ENCODE results near the gene PPP1R8. TPM values are rescaled to one million over a fixed set of nuclear protein-coding genes. Genes with fewer than 3 reads are reported as not detected.

PPP1R8 gene
- total and polyA plus RNA-seq, 9 of the 15 experiments (the other 6 are each of a cell fraction or from before 2014, with no cell fraction given) = 16.2 to 107 (median 75.3) TPM

DNA sequence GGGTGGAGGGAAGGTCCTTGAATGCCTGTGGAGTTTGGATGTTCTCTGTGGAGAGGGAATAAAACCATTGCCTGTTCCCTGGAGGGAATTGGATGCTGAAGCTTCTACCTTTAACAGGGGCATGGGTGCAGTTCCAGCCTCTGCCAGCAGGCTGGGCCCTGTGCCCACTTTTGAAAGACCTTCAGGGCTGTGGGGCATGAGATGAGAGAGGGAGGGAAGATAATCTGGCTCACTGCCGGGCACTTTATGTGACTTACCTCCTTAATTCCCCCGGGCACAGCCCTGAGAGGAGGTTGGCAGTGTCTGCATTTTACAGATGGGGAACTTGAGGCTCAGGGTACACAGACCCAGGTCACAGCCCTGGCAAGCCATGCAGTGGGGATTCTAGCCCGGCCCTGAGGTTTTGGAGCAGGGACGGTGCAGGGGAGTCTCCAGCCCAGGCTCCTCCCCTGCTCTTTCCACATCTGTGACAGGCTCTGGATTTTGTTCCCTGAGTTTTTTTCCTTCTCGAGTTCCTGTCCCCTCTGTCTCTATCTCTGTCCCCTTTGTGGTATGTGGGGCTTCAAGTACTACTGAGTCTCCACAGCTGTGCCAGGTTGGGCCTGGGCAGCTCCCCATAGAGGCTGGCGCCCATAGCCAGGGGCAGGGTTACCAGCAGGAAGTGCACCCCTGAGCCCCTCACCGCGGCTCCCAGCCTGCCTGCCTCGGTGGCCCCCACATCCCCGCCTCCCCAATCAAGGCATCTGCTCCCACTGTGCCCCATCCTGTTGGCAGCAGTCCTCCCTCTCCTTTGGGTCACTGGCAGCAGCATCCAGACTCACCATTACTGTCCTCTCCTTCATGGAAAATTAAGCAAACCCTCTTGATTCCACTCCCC, 27.7 kb downstream of the PPP1R8 start (continued):
- TF ChIP-seq, protein P1, sequence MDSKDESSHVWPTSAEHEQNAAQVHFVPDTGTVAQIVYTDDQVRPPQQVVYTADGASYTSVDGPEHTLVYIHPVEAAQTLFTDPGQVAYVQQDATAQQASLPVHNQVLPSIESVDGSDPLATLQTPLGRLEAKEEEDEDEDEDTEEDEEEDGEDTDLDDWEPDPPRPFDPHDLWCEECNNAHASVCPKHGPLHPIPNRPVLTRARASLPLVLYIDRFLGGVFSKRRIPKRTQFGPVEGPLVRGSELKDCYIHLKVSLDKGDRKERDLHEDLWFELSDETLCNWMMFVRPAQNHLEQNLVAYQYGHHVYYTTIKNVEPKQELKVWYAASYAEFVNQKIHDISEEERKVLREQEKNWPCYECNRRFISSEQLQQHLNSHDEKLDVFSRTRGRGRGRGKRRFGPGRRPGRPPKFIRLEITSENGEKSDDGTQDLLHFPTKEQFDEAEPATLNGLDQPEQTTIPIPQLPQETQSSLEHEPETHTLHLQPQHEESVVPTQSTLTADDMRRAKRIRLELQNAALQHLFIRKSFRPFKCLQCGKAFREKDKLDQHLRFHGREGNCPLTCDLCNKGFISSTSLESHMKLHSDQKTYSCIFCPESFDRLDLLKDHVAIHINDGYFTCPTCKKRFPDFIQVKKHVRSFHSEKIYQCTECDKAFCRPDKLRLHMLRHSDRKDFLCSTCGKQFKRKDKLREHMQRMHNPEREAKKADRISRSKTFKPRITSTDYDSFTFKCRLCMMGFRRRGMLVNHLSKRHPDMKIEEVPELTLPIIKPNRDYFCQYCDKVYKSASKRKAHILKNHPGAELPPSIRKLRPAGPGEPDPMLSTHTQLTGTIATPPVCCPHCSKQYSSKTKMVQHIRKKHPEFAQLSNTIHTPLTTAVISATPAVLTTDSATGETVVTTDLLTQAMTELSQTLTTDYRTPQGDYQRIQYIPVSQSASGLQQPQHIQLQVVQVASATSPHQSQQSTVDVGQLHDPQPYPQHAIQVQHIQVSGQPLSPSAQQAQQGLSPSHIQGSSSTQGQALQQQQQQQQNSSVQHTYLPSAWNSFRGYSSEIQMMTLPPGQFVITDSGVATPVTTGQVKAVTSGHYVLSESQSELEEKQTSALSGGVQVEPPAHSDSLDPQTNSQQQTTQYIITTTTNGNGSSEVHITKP (IDR thresholded peaks at IDR 0.05; ENCODE audit: partially characterized antibody) = no peak
- TF ChIP-seq TAF1 (IDR thresholded peaks at IDR 0.05; ENCODE audit: control insufficient read depth, extremely low read depth, insufficient read depth, low read length, severe bottlenecking) (no peak), SETDB1 (IDR thresholded peaks at IDR 0.05; ENCODE audit: low read length) (no peak), FOXA3 (CRISPR knock-in tag; conservative IDR thresholded peaks at IDR 0.05 in 1 of 2, IDR thresholded peaks at IDR 0.05 in 1 of 2) (peak; percentile 7 to 62; a peak in 2 of 4 replicates), JUND (IDR thresholded peaks at IDR 0.05; ENCODE audit: borderline replicate concordance, low read depth, low read length) (peak; percentile 55; the same call in 1 of the 2 replicates), JUND (tag; IDR thresholded peaks at IDR 0.05; ENCODE audit: borderline replicate concordance, low read depth, low read length) (no peak), CEBPG (CRISPR knock-in tag; IDR thresholded peaks at IDR 0.05) (0 out of 2 replicates have a peak, but pooled peaks have one; percentile 28), CEBPG (tag; conservative IDR thresholded peaks at IDR 0.05 in 1 of 2, IDR thresholded peaks at IDR 0.05 in 1 of 2) (no peak), PCBP1 (IDR thresholded peaks at IDR 0.05; ENCODE audit: low read depth, low read length, poor library complexity, severe bottlenecking) (no peak), SAFB2 (IDR thresholded peaks at IDR 0.05; ENCODE audit: borderline replicate concordance, low read depth, low read length, severe bottlenecking) (no peak)
- TF ChIP-seq, protein P2, sequence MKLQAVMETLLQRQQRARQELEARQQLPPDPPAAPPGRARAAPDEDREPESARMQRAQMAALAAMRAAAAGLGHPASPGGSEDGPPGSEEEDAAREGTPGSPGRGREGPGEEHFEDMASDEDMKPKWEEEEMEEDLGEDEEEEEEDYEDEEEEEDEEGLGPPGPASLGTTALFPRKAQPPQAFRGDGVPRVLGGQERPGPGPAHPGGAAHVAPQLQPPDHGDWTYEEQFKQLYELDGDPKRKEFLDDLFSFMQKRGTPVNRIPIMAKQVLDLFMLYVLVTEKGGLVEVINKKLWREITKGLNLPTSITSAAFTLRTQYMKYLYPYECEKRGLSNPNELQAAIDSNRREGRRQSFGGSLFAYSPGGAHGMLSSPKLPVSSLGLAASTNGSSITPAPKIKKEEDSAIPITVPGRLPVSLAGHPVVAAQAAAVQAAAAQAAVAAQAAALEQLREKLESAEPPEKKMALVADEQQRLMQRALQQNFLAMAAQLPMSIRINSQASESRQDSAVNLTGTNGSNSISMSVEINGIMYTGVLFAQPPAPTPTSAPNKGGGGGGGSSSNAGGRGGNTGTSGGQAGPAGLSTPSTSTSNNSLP (IDR thresholded peaks at IDR 0.05; ENCODE audit: borderline replicate concordance, low read depth, low read length) = peak; percentile 64; the same call in 1 of the 2 replicates
- TF ChIP-seq, protein P3, sequence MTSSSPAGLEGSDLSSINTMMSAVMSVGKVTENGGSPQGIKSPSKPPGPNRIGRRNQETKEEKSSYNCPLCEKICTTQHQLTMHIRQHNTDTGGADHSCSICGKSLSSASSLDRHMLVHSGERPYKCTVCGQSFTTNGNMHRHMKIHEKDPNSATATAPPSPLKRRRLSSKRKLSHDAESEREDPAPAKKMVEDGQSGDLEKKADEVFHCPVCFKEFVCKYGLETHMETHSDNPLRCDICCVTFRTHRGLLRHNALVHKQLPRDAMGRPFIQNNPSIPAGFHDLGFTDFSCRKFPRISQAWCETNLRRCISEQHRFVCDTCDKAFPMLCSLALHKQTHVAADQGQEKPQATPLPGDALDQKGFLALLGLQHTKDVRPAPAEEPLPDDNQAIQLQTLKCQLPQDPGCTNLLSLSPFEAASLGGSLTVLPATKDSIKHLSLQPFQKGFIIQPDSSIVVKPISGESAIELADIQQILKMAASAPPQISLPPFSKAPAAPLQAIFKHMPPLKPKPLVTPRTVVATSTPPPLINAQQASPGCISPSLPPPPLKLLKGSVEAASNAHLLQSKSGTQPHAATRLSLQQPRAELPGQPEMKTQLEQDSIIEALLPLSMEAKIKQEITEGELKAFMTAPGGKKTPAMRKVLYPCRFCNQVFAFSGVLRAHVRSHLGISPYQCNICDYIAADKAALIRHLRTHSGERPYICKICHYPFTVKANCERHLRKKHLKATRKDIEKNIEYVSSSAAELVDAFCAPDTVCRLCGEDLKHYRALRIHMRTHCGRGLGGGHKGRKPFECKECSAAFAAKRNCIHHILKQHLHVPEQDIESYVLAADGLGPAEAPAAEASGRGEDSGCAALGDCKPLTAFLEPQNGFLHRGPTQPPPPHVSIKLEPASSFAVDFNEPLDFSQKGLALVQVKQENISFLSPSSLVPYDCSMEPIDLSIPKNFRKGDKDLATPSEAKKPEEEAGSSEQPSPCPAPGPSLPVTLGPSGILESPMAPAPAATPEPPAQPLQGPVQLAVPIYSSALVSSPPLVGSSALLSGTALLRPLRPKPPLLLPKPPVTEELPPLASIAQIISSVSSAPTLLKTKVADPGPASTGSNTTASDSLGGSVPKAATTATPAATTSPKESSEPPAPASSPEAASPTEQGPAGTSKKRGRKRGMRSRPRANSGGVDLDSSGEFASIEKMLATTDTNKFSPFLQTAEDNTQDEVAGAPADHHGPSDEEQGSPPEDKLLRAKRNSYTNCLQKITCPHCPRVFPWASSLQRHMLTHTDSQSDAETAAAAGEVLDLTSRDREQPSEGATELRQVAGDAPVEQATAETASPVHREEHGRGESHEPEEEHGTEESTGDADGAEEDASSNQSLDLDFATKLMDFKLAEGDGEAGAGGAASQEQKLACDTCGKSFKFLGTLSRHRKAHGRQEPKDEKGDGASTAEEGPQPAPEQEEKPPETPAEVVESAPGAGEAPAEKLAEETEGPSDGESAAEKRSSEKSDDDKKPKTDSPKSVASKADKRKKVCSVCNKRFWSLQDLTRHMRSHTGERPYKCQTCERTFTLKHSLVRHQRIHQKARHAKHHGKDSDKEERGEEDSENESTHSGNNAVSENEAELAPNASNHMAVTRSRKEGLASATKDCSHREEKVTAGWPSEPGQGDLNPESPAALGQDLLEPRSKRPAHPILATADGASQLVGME (CRISPR knock-in tag; IDR thresholded peaks at IDR 0.05) = no peak

All from K562 (cell line).